GM12872 (cell line): ENCODE data around the gene USP34.

Source experiments
- TF ChIP-seq, protein P1 (sequence below): IDR thresholded peaks from 3 replicates; pipeline ENCODE4 v1.5.1; 2011; ENCODE audit warnings: low read depth, mild to moderate bottlenecking, low read length, moderate library complexity; ENCODE audit not compliant: insufficient read depth

USP34 gene

DNA sequence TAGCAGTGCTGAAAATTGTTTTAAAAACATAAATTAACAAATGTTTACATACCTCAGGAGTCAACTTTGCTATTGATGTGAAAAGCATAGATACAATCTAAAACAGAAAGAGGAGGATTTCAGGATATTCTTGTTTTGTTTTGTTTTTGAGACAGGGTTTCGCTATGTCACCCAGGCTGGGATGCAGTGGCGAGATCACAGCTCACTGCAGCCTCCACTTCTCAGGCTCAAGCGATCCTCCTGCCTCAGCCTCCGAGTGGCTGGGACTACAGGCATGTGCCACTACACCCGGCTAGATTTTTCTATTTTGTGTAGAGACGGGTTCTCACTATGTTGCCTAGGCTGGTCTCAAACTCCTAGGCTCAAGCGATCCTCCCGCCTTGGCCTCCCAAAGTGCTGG lies 248.3 kb downstream of the USP34 start:
- TF ChIP-seq, protein P1, sequence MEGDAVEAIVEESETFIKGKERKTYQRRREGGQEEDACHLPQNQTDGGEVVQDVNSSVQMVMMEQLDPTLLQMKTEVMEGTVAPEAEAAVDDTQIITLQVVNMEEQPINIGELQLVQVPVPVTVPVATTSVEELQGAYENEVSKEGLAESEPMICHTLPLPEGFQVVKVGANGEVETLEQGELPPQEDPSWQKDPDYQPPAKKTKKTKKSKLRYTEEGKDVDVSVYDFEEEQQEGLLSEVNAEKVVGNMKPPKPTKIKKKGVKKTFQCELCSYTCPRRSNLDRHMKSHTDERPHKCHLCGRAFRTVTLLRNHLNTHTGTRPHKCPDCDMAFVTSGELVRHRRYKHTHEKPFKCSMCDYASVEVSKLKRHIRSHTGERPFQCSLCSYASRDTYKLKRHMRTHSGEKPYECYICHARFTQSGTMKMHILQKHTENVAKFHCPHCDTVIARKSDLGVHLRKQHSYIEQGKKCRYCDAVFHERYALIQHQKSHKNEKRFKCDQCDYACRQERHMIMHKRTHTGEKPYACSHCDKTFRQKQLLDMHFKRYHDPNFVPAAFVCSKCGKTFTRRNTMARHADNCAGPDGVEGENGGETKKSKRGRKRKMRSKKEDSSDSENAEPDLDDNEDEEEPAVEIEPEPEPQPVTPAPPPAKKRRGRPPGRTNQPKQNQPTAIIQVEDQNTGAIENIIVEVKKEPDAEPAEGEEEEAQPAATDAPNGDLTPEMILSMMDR: no peak

DNA sequence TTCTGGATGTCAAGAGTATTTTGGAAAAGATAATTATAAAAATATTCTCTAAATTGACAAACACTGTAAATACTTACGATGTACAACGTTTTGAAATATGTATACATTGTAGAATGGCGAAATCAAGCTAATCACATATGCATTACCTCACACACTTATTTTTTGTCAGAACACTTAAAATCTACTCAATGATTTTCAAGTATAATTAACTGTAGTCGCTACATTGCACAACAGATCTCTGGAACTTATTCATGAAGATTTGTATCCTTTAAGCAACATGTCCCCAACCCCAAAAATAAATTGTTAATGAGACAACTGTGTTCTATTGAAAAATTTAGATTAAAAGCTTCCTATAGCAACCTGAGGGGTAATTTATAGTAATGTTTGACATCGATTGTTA lies 249.1 kb downstream of the USP34 start:
- TF ChIP-seq, protein P1: no peak

DNA sequence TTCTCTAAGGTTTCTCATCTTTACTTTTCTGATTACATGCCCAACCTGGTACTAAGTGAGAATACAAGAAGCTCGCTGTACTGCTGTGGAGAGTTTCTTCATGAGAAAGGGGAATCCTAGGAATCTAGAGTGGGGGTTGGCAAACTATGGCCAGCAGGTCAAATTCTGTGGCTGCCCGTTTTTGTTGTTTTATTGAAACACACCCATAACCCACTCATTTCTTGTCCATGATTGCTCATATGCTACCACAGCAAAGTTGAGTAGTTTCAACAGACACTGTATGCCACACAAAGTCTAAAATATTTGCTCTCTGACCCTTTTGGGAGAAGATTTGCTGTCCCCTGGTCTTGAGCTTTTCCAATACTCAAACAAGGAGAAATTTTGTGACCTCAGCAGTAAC lies 250.1 kb downstream of the USP34 start:
- TF ChIP-seq, protein P1: no peak

DNA sequence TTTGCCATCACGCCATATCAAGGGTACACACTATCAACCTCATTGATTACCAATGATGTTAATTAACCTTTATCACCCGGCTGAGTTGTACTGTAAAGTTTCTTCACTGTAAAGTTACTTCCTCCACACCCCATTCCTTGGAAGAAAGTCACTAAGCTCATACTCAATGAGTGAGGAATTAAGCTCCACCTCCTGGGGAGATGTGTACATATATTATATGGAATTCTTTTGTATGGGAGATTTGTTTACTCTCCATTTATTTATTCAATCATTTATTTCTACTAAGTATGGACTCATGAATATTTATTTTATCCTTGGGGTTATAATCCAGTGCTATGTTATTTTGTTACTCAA lies 252.1 kb downstream of the USP34 start:
- TF ChIP-seq, protein P1: no peak

DNA sequence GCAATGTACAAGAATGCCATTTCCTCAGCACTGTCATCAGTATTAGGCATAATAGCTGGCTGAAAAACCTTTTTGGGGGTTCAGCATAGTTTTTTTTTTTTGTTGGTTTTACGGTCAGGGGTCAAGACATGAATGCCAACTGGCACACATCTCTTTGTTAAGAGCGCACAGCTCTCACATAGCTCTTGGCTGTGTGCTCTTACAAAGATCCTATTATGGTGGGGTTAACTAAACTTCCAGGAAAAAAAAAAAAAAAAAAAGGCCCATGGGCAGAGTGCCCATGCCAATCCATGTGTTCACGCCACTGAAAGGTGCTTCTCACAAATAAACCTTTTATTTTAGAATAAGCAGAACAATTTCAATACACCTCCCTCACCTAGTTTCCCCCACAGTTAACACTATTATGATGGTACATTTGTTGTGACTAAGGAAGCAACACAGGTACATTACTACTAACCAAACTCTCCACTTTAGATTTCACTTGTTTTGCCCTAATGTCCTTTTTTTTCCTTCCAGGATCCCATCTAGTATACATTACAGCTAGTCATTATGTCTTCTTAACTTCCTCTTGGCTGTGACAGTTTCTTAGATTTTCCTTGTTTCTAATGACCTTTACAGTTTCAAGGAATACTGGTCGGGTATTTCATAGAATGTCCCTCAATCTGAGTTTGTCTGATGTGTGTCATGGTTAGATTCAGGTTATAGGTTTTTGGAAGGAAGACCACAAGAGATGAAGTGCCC lies 252.6 kb downstream of the USP34 start:
- TF ChIP-seq, protein P1: no peak

DNA sequence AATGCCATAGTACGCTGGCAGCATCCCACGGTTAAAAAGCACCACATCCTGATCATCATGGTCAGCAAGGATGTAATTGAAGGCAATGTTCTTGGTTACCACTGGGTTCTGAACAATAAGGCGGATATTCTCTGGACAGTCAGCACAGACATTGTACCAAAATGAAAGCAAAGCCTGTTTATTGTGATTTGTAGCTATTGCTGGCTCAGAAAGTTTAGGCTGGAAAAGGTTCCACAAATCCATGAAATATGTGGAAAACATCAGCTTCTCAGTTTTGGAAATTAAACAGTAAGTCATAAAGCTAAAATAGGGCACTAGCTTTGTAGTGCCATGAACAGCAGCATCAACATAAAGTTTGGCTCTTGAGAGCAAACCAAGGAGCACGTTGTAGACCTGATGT lies 256.7 kb downstream of the USP34 start:
- TF ChIP-seq, protein P1: no peak

DNA sequence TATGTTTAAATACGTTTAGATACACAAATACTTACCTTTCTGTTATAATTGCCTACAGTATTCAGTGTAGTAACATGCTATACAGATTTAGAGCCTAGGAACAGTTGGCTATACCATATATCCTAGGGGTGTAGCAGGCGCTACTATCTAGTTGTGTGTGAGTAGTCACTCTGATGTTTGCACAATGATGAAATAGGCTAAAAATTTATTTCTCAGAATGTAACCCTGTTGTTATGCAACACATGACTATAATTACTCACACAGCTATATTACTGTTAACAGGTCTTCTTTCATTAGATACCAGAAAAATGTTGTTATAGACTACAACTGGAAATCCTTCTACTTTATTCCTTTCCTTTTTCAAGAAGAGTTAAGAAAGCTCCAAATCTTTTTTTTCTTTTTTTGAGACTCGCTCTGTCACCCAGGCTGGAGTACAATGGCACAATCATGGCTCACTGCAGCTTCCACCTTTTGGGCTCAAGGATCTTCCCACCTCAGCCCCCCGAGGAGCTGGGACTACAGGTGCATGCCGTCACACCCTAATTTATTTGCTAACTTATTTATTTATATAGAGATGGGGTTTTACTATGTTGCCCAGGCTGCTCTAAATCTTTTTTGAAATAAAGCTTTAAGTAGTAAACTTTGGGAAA lies 260.4 kb downstream of the USP34 start:
- TF ChIP-seq, protein P1: no peak
